Astrocyte (in vitro differentiated cells and primary cell): ENCODE results near the gene GPHN. TPM values are rescaled to one million over a fixed set of nuclear protein-coding genes. Genes with fewer than 3 reads are reported as not detected.

ENCODE experiments used
- DNase-seq: peaks from one replicate; pipeline ENCODE4 v3.0.0-alpha.2; 2010; ENCODE audit warnings: low read depth
- FAIRE-seq: peaks from 2 replicates; lab custom pipeline; 2011; peaks lifted over from hg19 to GRCh38; lab: Jason Lieb, UNC
- H2AFZ ChIP-seq: 2 replicates; pipeline ENCODE4 v1.6.0; 2012; ENCODE audit warnings: low read depth, low read length, inconsistent platforms
- H3K27ac ChIP-seq: 2 replicates; pipeline ENCODE4 v1.5.1; 2011; ENCODE audit warnings: low read depth, low read length, inconsistent platforms
- H3K27me3 ChIP-seq: 2 replicates; pipeline ENCODE4 v1.6.0; 2011; ENCODE audit warnings: low read length, inconsistent platforms; ENCODE audit not compliant: insufficient read depth
- H3K36me3 ChIP-seq: 2 replicates; pipeline ENCODE4 v1.5.1; 2011; ENCODE audit warnings: low read length, inconsistent platforms; ENCODE audit not compliant: insufficient read depth
- H3K4me1 ChIP-seq: 2 replicates; pipeline ENCODE4 v1.5.1; 2011; ENCODE audit warnings: low read length, inconsistent platforms; ENCODE audit not compliant: insufficient read depth
- H3K4me2 ChIP-seq: 2 replicates; pipeline ENCODE4 v1.6.0; 2012; ENCODE audit warnings: low read length, inconsistent platforms
- H3K4me3 ChIP-seq: 2 replicates; pipeline ENCODE4 v1.5.1; 2011; ENCODE audit warnings: low read depth, mild to moderate bottlenecking, low read length, inconsistent platforms; ENCODE audit not compliant: insufficient read depth
- H3K79me2 ChIP-seq: 2 replicates; pipeline ENCODE4 v1.6.0; 2012; ENCODE audit warnings: mild to moderate bottlenecking, low read length, inconsistent platforms; ENCODE audit not compliant: insufficient read depth
- H3K9ac ChIP-seq: 2 replicates; pipeline ENCODE4 v1.6.0; 2012; ENCODE audit warnings: mild to moderate bottlenecking, low read length, inconsistent platforms
- H3K9me3 ChIP-seq: 2 replicates; pipeline ENCODE4 v1.5.1; 2012; ENCODE audit warnings: low read depth, mild to moderate bottlenecking, low read length, inconsistent platforms; ENCODE audit not compliant: insufficient read depth
- H4K20me1 ChIP-seq: 2 replicates; pipeline ENCODE4 v1.6.0; 2012; ENCODE audit warnings: low read length, inconsistent platforms; ENCODE audit not compliant: insufficient read depth
- H3K27ac Mint-ChIP-seq: one replicate; pipeline ENCODE4 v1.8.0; 2021; ENCODE audit warnings: mild to moderate bottlenecking, mixed read lengths; ENCODE audit not compliant: unreplicated experiment
- H3K27me3 Mint-ChIP-seq: one replicate; pipeline ENCODE4 v1.8.0; 2021; ENCODE audit warnings: low read depth, mixed read lengths; ENCODE audit not compliant: unreplicated experiment
- H3K36me3 Mint-ChIP-seq: one replicate; pipeline ENCODE4 v1.8.0; 2021; ENCODE audit warnings: low read depth, mixed read lengths; ENCODE audit not compliant: unreplicated experiment
- H3K4me1 Mint-ChIP-seq: one replicate; pipeline ENCODE4 v1.8.0; 2021; ENCODE audit warnings: low read depth, mixed read lengths; ENCODE audit not compliant: unreplicated experiment
- H3K4me3 Mint-ChIP-seq: one replicate; pipeline ENCODE4 v1.8.0; 2021; ENCODE audit warnings: mild to moderate bottlenecking, moderate library complexity, mixed read lengths; ENCODE audit not compliant: unreplicated experiment
- H3K9me3 Mint-ChIP-seq: one replicate; pipeline ENCODE4 v1.8.0; 2021; ENCODE audit warnings: mild to moderate bottlenecking, mixed read lengths; ENCODE audit not compliant: unreplicated experiment
- EZH2 ChIP-seq: IDR thresholded peaks from 2 replicates; pipeline ENCODE4 v1.6.1; 2012; ENCODE audit warnings: mild to moderate bottlenecking, low read length, inconsistent platforms; ENCODE audit not compliant: insufficient read depth
- total RNA-seq: library from RNA; stranded (reverse); gene quantifications from 2 replicates; pipeline ENCODE4 v1.2.1, GENCODE V29; 2021
- TF ChIP-seq, protein P1 (sequence below): IDR thresholded peaks from 2 replicates; pipeline ENCODE4 v1.5.1; 2011; ENCODE audit warnings: low read depth, mild to moderate bottlenecking, inconsistent platforms, low read length, moderate library complexity; ENCODE audit not compliant: insufficient read depth

Gene GPHN
- total RNA-seq, 1 donor from 2014 or later, result 6.9 TPM

DNA sequence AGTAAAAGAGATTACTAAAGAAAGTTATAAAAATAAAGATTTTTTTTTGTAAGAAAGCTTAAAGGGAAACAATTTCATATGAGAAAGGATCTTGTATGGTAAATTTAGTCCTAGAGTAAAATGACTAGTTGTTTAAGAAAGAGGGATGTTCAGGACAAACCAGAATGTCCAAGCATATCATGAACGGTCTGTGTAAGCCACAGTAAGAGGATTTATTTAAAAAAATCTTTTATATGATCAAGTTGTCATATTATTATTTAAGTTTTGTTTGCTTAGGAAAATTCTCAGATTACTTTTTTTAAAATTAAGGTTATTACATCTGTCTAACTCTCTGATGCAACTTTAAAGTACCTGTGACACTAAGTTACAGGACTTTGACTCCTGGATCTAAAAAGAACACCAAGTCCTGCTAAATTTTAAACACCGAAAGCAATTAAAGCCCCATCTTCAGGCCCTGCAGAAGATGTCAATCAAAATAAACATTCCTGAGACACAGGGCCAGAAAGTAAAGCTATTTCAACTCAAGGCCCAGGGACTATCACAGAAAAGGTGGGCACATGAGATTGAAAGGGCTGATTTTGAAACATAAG lies 39.1 kb upstream of the GPHN start:
- H3K27me3 ChIP-seq, result no peaks in the 10 kb centered on the region
- H3K79me2 ChIP-seq, result no peaks in the 10 kb centered on the region
- no peak overlapping the region for H3K4me3 ChIP-seq
- no peak overlapping the region for H2AFZ ChIP-seq
- H3K4me2 ChIP-seq, result no peak overlapping the region
- H3K36me3 ChIP-seq, result no peaks in the 10 kb centered on the region
- H3K27ac Mint-ChIP-seq, result no peak overlapping the region
- TF ChIP-seq, protein P1, sequence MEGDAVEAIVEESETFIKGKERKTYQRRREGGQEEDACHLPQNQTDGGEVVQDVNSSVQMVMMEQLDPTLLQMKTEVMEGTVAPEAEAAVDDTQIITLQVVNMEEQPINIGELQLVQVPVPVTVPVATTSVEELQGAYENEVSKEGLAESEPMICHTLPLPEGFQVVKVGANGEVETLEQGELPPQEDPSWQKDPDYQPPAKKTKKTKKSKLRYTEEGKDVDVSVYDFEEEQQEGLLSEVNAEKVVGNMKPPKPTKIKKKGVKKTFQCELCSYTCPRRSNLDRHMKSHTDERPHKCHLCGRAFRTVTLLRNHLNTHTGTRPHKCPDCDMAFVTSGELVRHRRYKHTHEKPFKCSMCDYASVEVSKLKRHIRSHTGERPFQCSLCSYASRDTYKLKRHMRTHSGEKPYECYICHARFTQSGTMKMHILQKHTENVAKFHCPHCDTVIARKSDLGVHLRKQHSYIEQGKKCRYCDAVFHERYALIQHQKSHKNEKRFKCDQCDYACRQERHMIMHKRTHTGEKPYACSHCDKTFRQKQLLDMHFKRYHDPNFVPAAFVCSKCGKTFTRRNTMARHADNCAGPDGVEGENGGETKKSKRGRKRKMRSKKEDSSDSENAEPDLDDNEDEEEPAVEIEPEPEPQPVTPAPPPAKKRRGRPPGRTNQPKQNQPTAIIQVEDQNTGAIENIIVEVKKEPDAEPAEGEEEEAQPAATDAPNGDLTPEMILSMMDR, result no peak
- no peak for TF ChIP-seq EZH2
- FAIRE-seq, result no peak
- H3K4me1 Mint-ChIP-seq, result no peaks in the 10 kb centered on the region
- H3K9ac ChIP-seq, result no peak overlapping the region
- no peak for DNase-seq
- H3K4me3 Mint-ChIP-seq, result no peak overlapping the region
- no peaks in the 10 kb centered on the region for H3K4me1 ChIP-seq
- no peaks in the 10 kb centered on the region for H3K36me3 Mint-ChIP-seq
- H3K27ac ChIP-seq, result no peak overlapping the region
- no peaks in the 10 kb centered on the region for H4K20me1 ChIP-seq
- H3K27me3 Mint-ChIP-seq, result no peaks in the 10 kb centered on the region
- no peaks in the 10 kb centered on the region for H3K9me3 ChIP-seq
- peaks cover 12% of the 10 kb centered on the region for H3K9me3 Mint-ChIP-seq

DNA sequence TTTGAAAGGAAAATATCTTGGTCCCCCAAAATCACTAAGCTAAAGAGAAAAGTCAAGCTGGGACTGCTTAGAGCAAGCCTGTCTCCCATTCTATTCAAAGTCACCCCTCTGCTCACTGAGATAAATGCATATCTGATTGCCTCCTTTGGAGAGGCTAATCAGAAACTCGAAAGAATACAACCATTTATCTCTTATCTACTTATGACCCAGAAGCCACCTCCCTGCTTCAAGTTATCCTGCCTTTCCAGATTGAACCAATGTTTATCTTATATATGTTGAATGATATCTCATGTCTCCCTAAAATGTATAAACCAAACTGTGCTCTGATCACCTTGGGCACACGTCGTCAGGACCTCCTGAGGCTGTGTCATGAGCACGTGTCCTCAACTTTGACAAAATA lies 36.4 kb upstream of the GPHN start:
- TF ChIP-seq, protein P1, result no peak
- no peak overlapping the region for H3K27ac ChIP-seq
- no peaks in the 10 kb centered on the region for H3K79me2 ChIP-seq
- H2AFZ ChIP-seq, result no peak overlapping the region
- H3K4me3 ChIP-seq, result no peak overlapping the region
- Mint-ChIP-seq H3K4me1 (no peaks in the 10 kb centered on the region), H3K27me3 (no peaks in the 10 kb centered on the region), H3K27ac (no peak overlapping the region), H3K4me3 (no peak overlapping the region), H3K9me3 (peaks cover 15% of the 10 kb centered on the region), H3K36me3 (peaks cover 2% of the 10 kb centered on the region)
- H3K4me1 ChIP-seq, result no peaks in the 10 kb centered on the region
- H3K36me3 ChIP-seq, result no peaks in the 10 kb centered on the region
- FAIRE-seq, result no peak
- H4K20me1 ChIP-seq, result no peaks in the 10 kb centered on the region
- DNase-seq, result no peak
- no peak overlapping the region for H3K4me2 ChIP-seq
- H3K27me3 ChIP-seq, result no peaks in the 10 kb centered on the region
- H3K9ac ChIP-seq, result no peak overlapping the region
- H3K9me3 ChIP-seq, result no peaks in the 10 kb centered on the region

DNA sequence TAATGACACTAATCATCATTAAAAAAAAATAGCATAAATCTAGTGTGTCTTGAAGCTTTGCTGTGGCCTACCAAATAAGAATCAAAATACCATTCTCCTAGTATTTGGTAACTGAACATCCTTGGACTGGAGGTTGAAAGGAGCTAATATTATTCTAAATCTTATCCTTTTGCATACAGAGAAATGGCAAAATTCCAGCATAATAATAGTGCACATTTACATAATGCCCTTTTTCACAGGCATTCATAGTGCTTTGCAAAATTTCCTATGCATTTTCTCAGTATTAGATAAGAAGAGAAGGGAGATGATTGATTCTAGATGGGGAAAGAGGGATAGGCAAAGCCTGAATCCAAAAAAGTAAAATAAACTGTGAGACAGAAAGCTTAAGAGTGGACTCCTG lies 35.7 kb upstream of the GPHN start:
- Mint-ChIP-seq H3K4me1 (no peaks in the 10 kb centered on the region), H3K27ac (no peak overlapping the region), H3K36me3 (peaks cover 2% of the 10 kb centered on the region), H3K9me3 (peaks cover 15% of the 10 kb centered on the region), H3K4me3 (no peak overlapping the region), H3K27me3 (no peaks in the 10 kb centered on the region)
- Histone ChIP-seq H3K79me2 (no peaks in the 10 kb centered on the region), H3K4me3 (no peak overlapping the region), H3K36me3 (no peaks in the 10 kb centered on the region), H3K9me3 (no peaks in the 10 kb centered on the region), H2AFZ (no peak overlapping the region), H3K4me2 (no peak overlapping the region), H3K27me3 (no peaks in the 10 kb centered on the region), H3K9ac (no peak overlapping the region), H3K4me1 (no peaks in the 10 kb centered on the region), H4K20me1 (no peaks in the 10 kb centered on the region), H3K27ac (no peak overlapping the region)
- TF ChIP-seq, protein P1, result no peak
- no peak for TF ChIP-seq EZH2
- DNase-seq (no peak), FAIRE-seq (no peak)
